T1000 (cell line): ENCODE measurements around the gene CR1L.
"Not testable (repeated sequence)": the region's sequence is repeated elsewhere in the genome, so short reads cannot be mapped to it uniquely, and the experiment has no call there.

Source experiments
- DNase-seq: peaks from one replicate; lab custom pipeline; 2025; ENCODE audit warnings: mixed read lengths; lab: John Stamatoyannopoulos, UW

CR1L gene

GRCh38 chr1:207682872-207683434 is 38.0 kb downstream of the CR1L start:
- not testable (repeated sequence) for DNase-seq

GRCh38 chr1:207690551-207690950 is 45.6 kb downstream of the CR1L start:
- DNase-seq, result not testable (repeated sequence)

- DNase-seq, result no peak
These were observed 46.1 kb downstream of the CR1L start for GRCh38 chr1:207691010-207691409.

- no peak for DNase-seq
These were observed 46.9 kb downstream of the CR1L start for GRCh38 chr1:207691841-207692240.

- not testable (repeated sequence) for DNase-seq
These were observed 47.4 kb downstream of the CR1L start for GRCh38 chr1:207692291-207692690.

GRCh38 chr1:207695891-207696290 is 51.0 kb downstream of the CR1L start:
- no peak for DNase-seq

- peak; percentile 6 for DNase-seq
These were observed 54.0 kb downstream of the CR1L start for GRCh38 chr1:207698822-207699483.

GRCh38 chr1:207702317-207702716 is 57.4 kb downstream of the CR1L start:
- DNase-seq, result no peak

GRCh38 chr1:207703712-207704111 is 58.8 kb downstream of the CR1L start:
- no peak for DNase-seq

GRCh38 chr1:207708004-207708403 is 63.1 kb downstream of the CR1L start:
- DNase-seq, result peak; percentile 6

- no peak for DNase-seq
These were observed 66.4 kb downstream of the CR1L start for GRCh38 chr1:207711285-207711684.

- DNase-seq, result not testable (repeated sequence)
These were observed 67.8 kb downstream of the CR1L start for GRCh38 chr1:207712701-207713100.

- DNase-seq, result no peak
These were observed 68.6 kb downstream of the CR1L start for GRCh38 chr1:207713529-207713928.

GRCh38 chr1:207719234-207719633 is 74.3 kb downstream of the CR1L start:
- DNase-seq, result no peak

GRCh38 chr1:207728200-207728858 is 83.4 kb downstream of the CR1L start:
- not testable (repeated sequence) for DNase-seq

- DNase-seq, result not testable (repeated sequence)
These were observed 92.7 kb downstream of the CR1L start for GRCh38 chr1:207737503-207738157.

GRCh38 chr1:207738158-207738659 is 93.3 kb downstream of the CR1L start:
- not testable (repeated sequence) for DNase-seq

- DNase-seq, result no peak
These were observed 95.3 kb downstream of the CR1L start for GRCh38 chr1:207740207-207740606.

GRCh38 chr1:207742850-207743555 is 98.1 kb downstream of the CR1L start:
- DNase-seq, result no peak

- DNase-seq, result no peak
These were observed 99.1 kb downstream of the CR1L start for GRCh38 chr1:207744000-207744534.

GRCh38 chr1:207745285-207745684 is 100.4 kb downstream of the CR1L start:
- DNase-seq, result no peak
